Transverse colon (tissue), 4 donors: Measurements from ENCODE around the gene ZNF335. TPM values are rescaled to one million over a fixed set of nuclear protein-coding genes. Genes with fewer than 3 reads are reported as not detected.

ENCODE experiments used
- DNase-seq: peaks from one replicate; pipeline ENCODE4 v3.0.0-alpha.2; 2019
- H3K27ac ChIP-seq, 4 donors: fragments of 200-600 bp; sonication (generic); 2 replicates each; pipeline ENCODE4 v1.5.1; 2016 to 2018; ENCODE audit warnings: inconsistent platforms in 4 of 4
- H3K27me3 ChIP-seq: fragments of 200-600 bp; sonication (generic); 2 replicates; pipeline ENCODE4 v1.5.1; 2017; ENCODE audit warnings: inconsistent platforms
- H3K36me3 ChIP-seq, 4 donors: fragments of 200-600 bp; sonication (generic); 2 replicates each; pipeline ENCODE4 v1.5.1; 2017 to 2019; ENCODE audit warnings: inconsistent platforms in 4 of 4
- H3K4me1 ChIP-seq, 4 donors: fragments of 200-600 bp; sonication (generic); 2 replicates each; pipeline ENCODE4 v1.5.1; 2017 to 2020; ENCODE audit warnings: inconsistent platforms in 4 of 4
- H3K4me3 ChIP-seq, 4 donors: fragments of 200-600 bp; sonication (generic); 1 replicate in 1 of 4; 2 replicates in 3 of 4; pipeline versions ENCODE4 v1.5.1 to v1.6.1; 2017 to 2019; ENCODE audit warnings: inconsistent platforms in 4 of 4
- H3K9me3 ChIP-seq, 2 donors: fragments of 200-600 bp; sonication (generic); 2 replicates each; pipeline ENCODE4 v1.5.1; 2017 to 2019; ENCODE audit warnings: inconsistent platforms in 2 of 2
- CTCF ChIP-seq, 5 experiments: fragments of 200-600 bp in 3 of 5; fragments of 450-650 bp in 2 of 5; sonication (generic) in 3 of 5; IDR thresholded peaks; 1 replicate in 2 of 5; 2 replicates in 3 of 5; pipeline ENCODE4 v1.5.1; 2016 to 2017; ENCODE audit warnings: antibody characterized with exemption in 5 of 5, inconsistent platforms in 3 of 5, mild to moderate bottlenecking in 2 of 5, moderate library complexity in 1 of 5
- EP300 ChIP-seq: sonication (generic); formaldehyde crosslinking; IDR thresholded peaks from one replicate; pipeline ENCODE4 v1.6.1; 2017; ENCODE audit warnings: antibody characterized with exemption, low read depth
- POLR2A ChIP-seq: fragments of 450-650 bp; IDR thresholded peaks from one replicate; pipeline ENCODE4 v1.6.1; 2016; ENCODE audit warnings: antibody characterized with exemption, mild to moderate bottlenecking, moderate library complexity
- POLR2AphosphoS5 ChIP-seq, 3 donors: sonication (generic); formaldehyde crosslinking; IDR thresholded peaks; one replicate each; pipeline ENCODE4 v1.6.1; 2016; ENCODE audit warnings: antibody characterized with exemption in 3 of 3
- WGBS, 2 donors: methylation state at CpG; one replicate each; pipeline ENCODE4 v1.1.5; 2018; ENCODE audit warnings: low coverage in 1 of 2; 5-methylcytosine and 5-hydroxymethylcytosine counted together
- in situ Hi-C, 4 donors: fragments of 200-750 bp; cut with MboI; loops; one replicate each; pipeline versions ENCODE4 v1.15.0 to v1.15.1; 2017; ENCODE audit warnings: low sequenced_read_pairs in 3 of 4, low pct_ligation_motif_present in 1 of 4, low pct_unique_long_range_greater_than_20kb in 1 of 4
- intact Hi-C: fragments of 100-400 bp; cut with DNase I; formaldehyde crosslinking; loops from one replicate; pipeline ENCODE4 v1.15.1; 2023; ENCODE audit warnings: low total_unique reads
- total RNA-seq, 4 donors: library from RNA; depleted of rRNA; stranded (reverse); fragments of >200 nt; gene quantifications; one replicate each; pipeline ENCODE4 v1.1.0, GENCODE V29; 2016

The ZNF335 gene
- total RNA-seq, 4 donors from 2014 or later, result 27.0 to 80.0 (median 32.4) TPM

- Histone ChIP-seq H3K36me3 (no peaks in the 10 kb centered on the region), H3K4me1 (peaks cover 4 to 36% (median 25%) of the 10 kb centered on the region in 4 donors), H3K27me3 (peaks cover 81% of the 10 kb centered on the region), H3K9me3 (no peaks in the 10 kb centered on the region), H3K27ac (no peak overlapping the region), H3K4me3 (no peak overlapping the region)
- DNase-seq, result no peak
- WGBS, 2 donors, result 45 to 55% methylated on average over 4 of the region's 4 CpGs
- intact Hi-C loops (no loop called here), in situ Hi-C loops (loop anchor here in 1 of 4 donors (10.0 kb wide), 1 partner anchor 157 kb away; no protein-coding TSS in a partner anchor)
- TF ChIP-seq POLR2AphosphoS5 (IDR thresholded peaks at IDR 0.05), result no peak
- TF ChIP-seq CTCF (IDR thresholded peaks at IDR 0.05), result no peak
- no peak for TF ChIP-seq EP300
- TF ChIP-seq POLR2A, result no peak
These were observed 46.1 kb upstream of the ZNF335 start for GRCh38 chr20:46018112-46018511.

GRCh38 chr20:46017272-46017671 is 45.3 kb upstream of the ZNF335 start:
- H3K4me3 ChIP-seq, result no peak overlapping the region
- TF ChIP-seq EP300 (no peak), CTCF (IDR thresholded peaks at IDR 0.05) (no peak), POLR2AphosphoS5 (IDR thresholded peaks at IDR 0.05) (no peak), POLR2A (no peak)
- intact Hi-C loops, result no loop called here
- H3K4me1 ChIP-seq, result peaks cover 4 to 29% (median 18%) of the 10 kb centered on the region in 4 donors
- H3K36me3 ChIP-seq, result no peaks in the 10 kb centered on the region
- peaks cover 81% of the 10 kb centered on the region for H3K27me3 ChIP-seq
- DNase-seq, result no peak
- no peak overlapping the region for H3K27ac ChIP-seq
- WGBS, 2 donors, result 51 to 70% methylated on average over 3 to 4 of the region's 4 CpGs
- H3K9me3 ChIP-seq, result no peaks in the 10 kb centered on the region
- in situ Hi-C loops, result loop anchor here in 1 of 4 donors (10.0 kb wide), 1 partner anchor 158 kb away; no protein-coding TSS in a partner anchor

GRCh38 chr20:46014517-46015396 is 42.8 kb upstream of the ZNF335 start:
- intact Hi-C loops (no loop called here), in situ Hi-C loops (loop anchor here in 1 of 4 donors (10.0 kb wide), 1 partner anchor 160 kb away; no protein-coding TSS in a partner anchor)
- no peak overlapping the region for H3K27ac ChIP-seq
- H3K4me1 ChIP-seq, result peaks cover 4 to 22% (median 9%) of the 10 kb centered on the region in 4 donors
- TF ChIP-seq POLR2A (no peak), EP300 (no peak), CTCF (IDR thresholded peaks at IDR 0.05) (no peak)
- no peak for DNase-seq
- no peaks in the 10 kb centered on the region for H3K9me3 ChIP-seq
- H3K27me3 ChIP-seq, result peaks cover 83% of the 10 kb centered on the region
- no peaks in the 10 kb centered on the region for H3K36me3 ChIP-seq
- H3K4me3 ChIP-seq, result no peak overlapping the region
- WGBS, 2 donors, result 33 to 50% methylated on average over 4 to 7 of the region's 7 CpGs

GRCh38 chr20:46013829-46014516 is 42.0 kb upstream of the ZNF335 start:
- H3K4me3 ChIP-seq, result peak overlapping the region in 1 of 4 donors; percentile 19
- in situ Hi-C loops, result loop anchor here in 1 of 4 donors (10.0 kb wide), 1 partner anchor 161 kb away; no protein-coding TSS in a partner anchor
- H3K27me3 ChIP-seq, result peaks cover 83% of the 10 kb centered on the region

More at GRCh38 chr20:46013829-46014516, 42.0 kb upstream of the ZNF335 start:
- intact Hi-C loops, result no loop called here
- Histone ChIP-seq H3K4me1 (peaks cover 4 to 22% (median 9%) of the 10 kb centered on the region in 4 donors), H3K27ac (no peak overlapping the region), H3K9me3 (no peaks in the 10 kb centered on the region), H3K36me3 (no peaks in the 10 kb centered on the region)
- TF ChIP-seq CTCF (IDR thresholded peaks at IDR 0.05) (peak; percentile 73 to 88 (median 78)), POLR2A (no peak)
- WGBS, 2 donors, result 1% methylated on average over 57 of the region's 67 CpGs; no CpG with 5 or more reads in 1 of the 2 donors
- peak; percentile 60 for DNase-seq
